GM12801 (cell line): ENCODE results near the gene CACNA1I.

ENCODE experiments used
- CTCF ChIP-seq: IDR thresholded peaks from one replicate; pipeline ENCODE4 v1.5.1; 2011; ENCODE audit warnings: control low read depth; ENCODE audit not compliant: insufficient read length; ENCODE audit errors: extremely low read depth

Gene CACNA1I

GRCh38 chr22:39631381-39632286 is 61.1 kb downstream of the CACNA1I start:
- TF ChIP-seq CTCF, result no peak

- TF ChIP-seq CTCF, result no peak
Measured at GRCh38 chr22:39634530-39635405, 64.2 kb downstream of the CACNA1I start.

- no peak for TF ChIP-seq CTCF
Measured at GRCh38 chr22:39635719-39636118, 65.2 kb downstream of the CACNA1I start.

- TF ChIP-seq CTCF, result no peak
Measured at GRCh38 chr22:39638958-39639357, 68.4 kb downstream of the CACNA1I start.

- TF ChIP-seq CTCF, result no peak
Measured at GRCh38 chr22:39641660-39642310, 71.2 kb downstream of the CACNA1I start.

GRCh38 chr22:39643311-39644083 is 72.9 kb downstream of the CACNA1I start:
- no peak for TF ChIP-seq CTCF

GRCh38 chr22:39645532-39645931 is 75.0 kb downstream of the CACNA1I start:
- TF ChIP-seq CTCF, result no peak
